IPS-20b (cell line): Measurements from ENCODE around the gene EPS15.
"Not testable (repeated sequence)": the region's sequence is repeated elsewhere in the genome, so short reads cannot be mapped to it uniquely, and the experiment has no call there.

ENCODE experiments used
- H3K27ac ChIP-seq: one replicate; pipeline ENCODE4 v1.5.1; 2013; ENCODE audit warnings: low read length
- H3K27me3 ChIP-seq: 2 replicates; pipeline ENCODE4 v1.6.1; 2013; ENCODE audit warnings: mild to moderate bottlenecking, low read length, inconsistent platforms; ENCODE audit not compliant: insufficient read depth
- H3K36me3 ChIP-seq: 2 replicates; pipeline ENCODE4 v1.6.1; 2013; ENCODE audit warnings: low read depth, mild to moderate bottlenecking, inconsistent platforms, low read length, moderate library complexity; ENCODE audit not compliant: insufficient read depth
- H3K4me1 ChIP-seq: 2 replicates; pipeline ENCODE4 v1.6.1; 2013; ENCODE audit warnings: mild to moderate bottlenecking, control low read depth, inconsistent platforms, low read length, moderate library complexity; ENCODE audit not compliant: insufficient read depth
- H3K4me3 ChIP-seq: 2 replicates; pipeline ENCODE4 v1.5.1; 2013; ENCODE audit warnings: mild to moderate bottlenecking, low read length, inconsistent platforms
- H3K9ac ChIP-seq: 2 replicates; pipeline ENCODE4 v1.6.1; 2013; ENCODE audit warnings: low read depth, mild to moderate bottlenecking, inconsistent platforms, low read length, moderate library complexity
- H3K9me3 ChIP-seq: 2 replicates; pipeline ENCODE4 v1.6.1; 2013; ENCODE audit warnings: mild to moderate bottlenecking, low read depth, low read length, inconsistent platforms; ENCODE audit not compliant: insufficient read depth

Gene EPS15

GRCh38 chr1:51445351-51446090 is 73.5 kb downstream of the EPS15 start:
- H3K27ac ChIP-seq = no peak overlapping the region
- H3K4me3 ChIP-seq = no peak overlapping the region
- H3K27me3 ChIP-seq = no peaks in the 10 kb centered on the region
- H3K36me3 ChIP-seq = peaks cover 14% of the 10 kb centered on the region; the same call in 1 of the 2 replicates
- H3K4me1 ChIP-seq = no peaks in the 10 kb centered on the region
- H3K9me3 ChIP-seq = no peaks in the 10 kb centered on the region
- H3K9ac ChIP-seq = no peak overlapping the region

- H3K4me3 ChIP-seq = no peak overlapping the region
- no peaks in the 10 kb centered on the region for H3K27me3 ChIP-seq
- H3K27ac ChIP-seq = no peak overlapping the region
- H3K4me1 ChIP-seq = no peaks in the 10 kb centered on the region
- H3K9me3 ChIP-seq = no peaks in the 10 kb centered on the region
- H3K9ac ChIP-seq = no peak overlapping the region
- peaks cover 19% of the 10 kb centered on the region for H3K36me3 ChIP-seq
Measured at GRCh38 chr1:51444534-51445192, 74.4 kb downstream of the EPS15 start.

GRCh38 chr1:51444096-51444495 is 75.0 kb downstream of the EPS15 start:
- no peaks in the 10 kb centered on the region for H3K27me3 ChIP-seq
- H3K9me3 ChIP-seq = no peaks in the 10 kb centered on the region
- H3K4me1 ChIP-seq = no peaks in the 10 kb centered on the region
- H3K36me3 ChIP-seq = peaks cover 23% of the 10 kb centered on the region
- H3K9ac ChIP-seq = no peak overlapping the region
- no peak overlapping the region for H3K4me3 ChIP-seq
- H3K27ac ChIP-seq = no peak overlapping the region

- Histone ChIP-seq H3K4me3 (no peak overlapping the region), H3K9ac (no peak overlapping the region), H3K36me3 (peaks cover 28% of the 10 kb centered on the region), H3K9me3 (no peaks in the 10 kb centered on the region), H3K27me3 (no peaks in the 10 kb centered on the region), H3K27ac (no peak overlapping the region), H3K4me1 (no peaks in the 10 kb centered on the region)
Measured at GRCh38 chr1:51443555-51443954, 75.5 kb downstream of the EPS15 start.

GRCh38 chr1:51442616-51443015 is 76.5 kb downstream of the EPS15 start:
- Histone ChIP-seq H3K9me3 (no peaks in the 10 kb centered on the region), H3K27me3 (no peaks in the 10 kb centered on the region), H3K4me1 (no peaks in the 10 kb centered on the region), H3K27ac (no peak overlapping the region), H3K36me3 (peaks cover 30% of the 10 kb centered on the region), H3K9ac (no peak overlapping the region), H3K4me3 (no peak overlapping the region)

GRCh38 chr1:51442198-51442597 is 76.9 kb downstream of the EPS15 start:
- no peaks in the 10 kb centered on the region for H3K9me3 ChIP-seq
- no peak overlapping the region for H3K4me3 ChIP-seq
- no peaks in the 10 kb centered on the region for H3K4me1 ChIP-seq
- no peaks in the 10 kb centered on the region for H3K27me3 ChIP-seq
- peaks cover 30% of the 10 kb centered on the region for H3K36me3 ChIP-seq
- H3K27ac ChIP-seq = no peak overlapping the region
- no peak overlapping the region for H3K9ac ChIP-seq

- H3K4me3 ChIP-seq = no peak overlapping the region
- no peaks in the 10 kb centered on the region for H3K4me1 ChIP-seq
- H3K9ac ChIP-seq = no peak overlapping the region
- no peaks in the 10 kb centered on the region for H3K9me3 ChIP-seq
- H3K27me3 ChIP-seq = no peaks in the 10 kb centered on the region
- no peak overlapping the region for H3K27ac ChIP-seq
- peaks cover 29% of the 10 kb centered on the region for H3K36me3 ChIP-seq
Measured at GRCh38 chr1:51439895-51440294, 79.2 kb downstream of the EPS15 start.

GRCh38 chr1:51439053-51439452 is 80.0 kb downstream of the EPS15 start:
- Histone ChIP-seq H3K27ac (no peak overlapping the region), H3K9me3 (no peaks in the 10 kb centered on the region), H3K36me3 (peaks cover 23% of the 10 kb centered on the region), H3K4me3 (no peak overlapping the region), H3K27me3 (no peaks in the 10 kb centered on the region), H3K4me1 (no peaks in the 10 kb centered on the region), H3K9ac (no peak overlapping the region)

GRCh38 chr1:51437391-51437790 is 81.7 kb downstream of the EPS15 start:
- H3K27me3 ChIP-seq, H3K4me3 ChIP-seq, H3K27ac ChIP-seq, H3K9ac ChIP-seq, H3K9me3 ChIP-seq, H3K4me1 ChIP-seq: not testable (repeated sequence)
- peaks cover 20% of the 10 kb centered on the region for H3K36me3 ChIP-seq

- peaks cover 20% of the 10 kb centered on the region for H3K36me3 ChIP-seq
- no peak overlapping the region for H3K27ac ChIP-seq
- no peaks in the 10 kb centered on the region for H3K4me1 ChIP-seq
- no peaks in the 10 kb centered on the region for H3K27me3 ChIP-seq
- H3K9me3 ChIP-seq = no peaks in the 10 kb centered on the region
- H3K4me3 ChIP-seq = no peak overlapping the region
- H3K9ac ChIP-seq = no peak overlapping the region
Measured at GRCh38 chr1:51435878-51436277, 83.2 kb downstream of the EPS15 start.

GRCh38 chr1:51433972-51434510 is 85.0 kb downstream of the EPS15 start:
- no peak overlapping the region for H3K27ac ChIP-seq
- H3K9me3 ChIP-seq = no peaks in the 10 kb centered on the region
- H3K4me3 ChIP-seq = no peak overlapping the region
- H3K36me3 ChIP-seq = peaks cover 10% of the 10 kb centered on the region; the same call in 1 of the 2 replicates
- no peaks in the 10 kb centered on the region for H3K4me1 ChIP-seq
- no peaks in the 10 kb centered on the region for H3K27me3 ChIP-seq
- no peak overlapping the region for H3K9ac ChIP-seq
